K562 (cell line): ENCODE results near the gene ZBTB42. TPM values are rescaled to one million over a fixed set of nuclear protein-coding genes. Genes with fewer than 3 reads are reported as not detected.

Experiments used
- ATAC-seq: fragments of 200-7000 bp; cut with Tn5 transposase; 3 replicates; pipeline ENCODE4 v1.9.1; 2020; ENCODE audit warnings: moderate library complexity
- BruUV-seq: library from RNA; stranded (reverse); fragments of 400-500 nt; replicated peaks from 2 replicates; lab custom pipeline; 2021; lab: Mats Ljungman, UMichigan
- CTCF ChIA-PET: fragments of 300-600 bp; formaldehyde crosslinking; extraction: SDS; loops from one replicate; lab custom pipeline; 2021; ENCODE audit warnings: low intra/inter-chr PET ratio; lab: Yijun Ruan, JAX
- POLR2A ChIA-PET: fragments of 300-600, 350-650 bp; sonication (Branson Sonifier 250); formaldehyde crosslinking; extraction: SDS; loops from one replicate; lab custom pipeline; 2021; ENCODE audit warnings: antibody characterized with exemption, inconsistent platforms; lab: Yijun Ruan, JAX
- DNase-seq, 4 experiments: peaks; one replicate each; pipeline versions ENCODE4 v3.0.0 to v3.0.0-alpha.2; 2011 to 2018; ENCODE audit warnings: low spot score in 3 of 4, mixed read lengths in 3 of 4; ENCODE audit errors: extremely low read depth in 1 of 4
- FAIRE-seq: peaks from 2 replicates; lab custom pipeline; 2011; peaks lifted over from hg19 to GRCh38; lab: Jason Lieb, UNC
- H2AFZ ChIP-seq: 2 replicates; pipeline ENCODE4 v1.6.0; 2011; ENCODE audit warnings: low read depth, low read length, control low read depth, inconsistent platforms
- H3K27ac ChIP-seq: fragments of 200-600 bp; 3 replicates; pipeline ENCODE4 v1.8.0; 2011; ENCODE audit warnings: low read depth, mild to moderate bottlenecking, control low read depth, inconsistent platforms, low read length, moderate library complexity, mixed read lengths; ENCODE audit errors: extremely low read depth
- H3K27me3 ChIP-seq, 2 experiments: fragments of 300-600 bp in 1 of 2; 2 replicates in 1 of 2; 3 replicates in 1 of 2; pipeline versions ENCODE4 v1.6.0 to v1.8.0; 2011; ENCODE audit warnings: inconsistent platforms in 2 of 2, low read length in 2 of 2, mild to moderate bottlenecking in 1 of 2, mixed read lengths in 1 of 2, moderate library complexity in 1 of 2; ENCODE audit not compliant: control insufficient read depth in 2 of 2, insufficient read depth in 2 of 2
- H3K36me3 ChIP-seq: fragments of 300-600 bp; 3 replicates; pipeline ENCODE4 v1.8.0; 2011; ENCODE audit warnings: mild to moderate bottlenecking, low read length, inconsistent platforms; ENCODE audit not compliant: control insufficient read depth, insufficient read depth
- H3K4me1 ChIP-seq, 2 experiments: fragments of 200-600 bp in 1 of 2; replicated peaks in 1 of 2; 2 replicates in 1 of 2; 3 replicates in 1 of 2; pipeline versions ENCODE4 v1.5.1 to v1.8.0; 2011; ENCODE audit warnings: inconsistent platforms in 2 of 2, low read length in 2 of 2, mild to moderate bottlenecking in 1 of 2, mixed read lengths in 1 of 2, moderate library complexity in 1 of 2; ENCODE audit not compliant: control insufficient read depth in 2 of 2, insufficient read depth in 2 of 2
- H3K4me2 ChIP-seq: 2 replicates; pipeline ENCODE4 v1.6.1; 2011; ENCODE audit warnings: low read length, control low read depth, inconsistent platforms, mixed read lengths; ENCODE audit not compliant: insufficient read depth
- H3K4me3 ChIP-seq: fragments of 200-600 bp; sonication (generic), shearing (Covaris generic); 2 replicates; pipeline ENCODE4 v1.5.1; 2016; ENCODE audit warnings: control low read depth, inconsistent platforms
- H3K79me2 ChIP-seq: fragments of 200-600 bp; 3 replicates; pipeline ENCODE4 v1.8.0; 2011; ENCODE audit warnings: low read length, inconsistent platforms; ENCODE audit not compliant: control insufficient read depth, insufficient read depth
- H3K9ac ChIP-seq, 2 experiments: 2 replicates each; pipeline versions ENCODE4 v1.6.0 to v1.6.1; 2011; ENCODE audit warnings: low read depth in 2 of 2, low read length in 2 of 2, control low read depth in 1 of 2, inconsistent platforms in 1 of 2, mild to moderate bottlenecking in 1 of 2, mixed read lengths in 1 of 2; ENCODE audit not compliant: insufficient read depth in 1 of 2
- H3K9me1 ChIP-seq: one replicate; pipeline ENCODE4 v1.6.0; 2011; ENCODE audit warnings: inconsistent platforms, mild to moderate bottlenecking, low read length, moderate library complexity; ENCODE audit not compliant: control insufficient read depth, insufficient read depth
- H3K9me3 ChIP-seq: replicated peaks from 2 replicates; pipeline ENCODE4 v1.5.1; 2011; ENCODE audit warnings: low read depth, low read length, inconsistent platforms; ENCODE audit not compliant: control insufficient read depth, insufficient read depth
- H4K20me1 ChIP-seq: replicated peaks from 2 replicates; pipeline ENCODE4 v1.6.1; 2011; ENCODE audit warnings: low read length, inconsistent platforms, mixed read lengths; ENCODE audit not compliant: control insufficient read depth, insufficient read depth
- CBX8 ChIP-seq: fragments of 200-600 bp; sonication (generic); IDR thresholded peaks from 2 replicates; pipeline ENCODE4 v1.6.1; 2012; ENCODE audit warnings: borderline replicate concordance, mixed run types, low read depth, mild to moderate bottlenecking, moderate library complexity, mixed read lengths, low read length, control low read depth, inconsistent platforms; ENCODE audit not compliant: poor library complexity, severe bottlenecking; ENCODE audit errors: extremely low read depth
- NCOA2 ChIP-seq, 2 experiments: fragments of 450-650 bp; IDR thresholded peaks; 2 replicates each; pipeline ENCODE4 v1.6.1; 2018; ENCODE audit warnings: mild to moderate bottlenecking in 2 of 2, moderate library complexity in 1 of 2; ENCODE audit not compliant: partially characterized antibody in 2 of 2
- STAG1 ChIP-seq: sonication (generic); formaldehyde crosslinking; IDR thresholded peaks from 2 replicates; pipeline ENCODE4 v1.5.0; 2020; ENCODE audit warnings: missing genetic modification reagents, borderline replicate concordance
- ZFP36 ChIP-seq: fragments of 150-350 bp; IDR thresholded peaks from 2 replicates; pipeline ENCODE4 v1.6.1; 2018; ENCODE audit warnings: low read length, low read depth; ENCODE audit not compliant: partially characterized antibody
- WGBS: fragments of 100-300 bp; shearing (Covaris generic); methylation state at CpG from one replicate; pipeline ENCODE4 v1.1.6; 2016; ENCODE audit warnings: low coverage, mixed read lengths; ENCODE audit not compliant: insufficient coverage; ENCODE audit errors: missing lambda C conversion rate; 5-methylcytosine and 5-hydroxymethylcytosine counted together
- in situ Hi-C: fragments of 300-500 bp; cut with MboI; formaldehyde crosslinking; loops from 4 replicates; pipeline ENCODE4 v1.15.0; 2018; ENCODE audit warnings: inconsistent platforms, mixed read lengths
- intact Hi-C: fragments of 100-400 bp; cut with micrococcal nuclease; formaldehyde crosslinking; loops from 2 replicates; pipeline ENCODE4 v1.14.2; 2022
- polyA plus RNA-seq, 8 experiments: library from polyadenylated mRNA; depleted of rRNA in 4 of 8; stranded (reverse) in 5 of 8; unstranded in 3 of 8; fragments of >200 nt; fragmentation: Nextera tagmentation in 2 of 8; fragmentation: Illumina TruSeq in 1 of 8; extraction: Ambion mirVana in 2 of 8; extraction: Trizol in 1 of 8; gene quantifications; 2 replicates each; pipeline versions ENCODE4 v1.2.1 to v1.2.3, GENCODE V29; 2011 to 2014; ENCODE audit warnings: inconsistent platforms in 1 of 8, missing spikeins in 1 of 8
- total RNA-seq, 7 experiments: library from RNA; depleted of rRNA in 6 of 7; stranded (reverse); fragments of >200 nt in 6 of 7; fragmentation: Illumina TruSeq in 2 of 7; extraction: Trizol in 2 of 7; gene quantifications; 2 replicates each; pipeline versions ENCODE4 v1.2.1 to v1.2.3, GENCODE V29; 2011 to 2021; ENCODE audit warnings: low replicate concordance in 1 of 7
- TF ChIP-seq, protein P1 (sequence below), 2 experiments: fragments of 450-650 bp in 1 of 2; sonication (generic) in 1 of 2; formaldehyde crosslinking; conservative IDR thresholded peaks; 2 replicates each; pipeline versions ENCODE4 v1.4.0 to v1.8.1; 2020 to 2022; ENCODE audit warnings: mild to moderate bottlenecking in 1 of 2, missing genetic modification reagents in 1 of 2
- TF ChIP-seq, protein P2 (sequence below): fragments of 250-450 bp; sonication (Bioruptor Pico); IDR thresholded peaks from 2 replicates; pipeline ENCODE4 v1.8.0; 2022; ENCODE audit warnings: inconsistent platforms, mild to moderate bottlenecking, moderate library complexity, borderline replicate concordance

ZBTB42 gene
- total and polyA plus RNA-seq, 9 of the 15 experiments (the other 6 are each of a cell fraction or from before 2014, with no cell fraction given), result 0.03 to 8.5 (median 2.4) TPM

DNA sequence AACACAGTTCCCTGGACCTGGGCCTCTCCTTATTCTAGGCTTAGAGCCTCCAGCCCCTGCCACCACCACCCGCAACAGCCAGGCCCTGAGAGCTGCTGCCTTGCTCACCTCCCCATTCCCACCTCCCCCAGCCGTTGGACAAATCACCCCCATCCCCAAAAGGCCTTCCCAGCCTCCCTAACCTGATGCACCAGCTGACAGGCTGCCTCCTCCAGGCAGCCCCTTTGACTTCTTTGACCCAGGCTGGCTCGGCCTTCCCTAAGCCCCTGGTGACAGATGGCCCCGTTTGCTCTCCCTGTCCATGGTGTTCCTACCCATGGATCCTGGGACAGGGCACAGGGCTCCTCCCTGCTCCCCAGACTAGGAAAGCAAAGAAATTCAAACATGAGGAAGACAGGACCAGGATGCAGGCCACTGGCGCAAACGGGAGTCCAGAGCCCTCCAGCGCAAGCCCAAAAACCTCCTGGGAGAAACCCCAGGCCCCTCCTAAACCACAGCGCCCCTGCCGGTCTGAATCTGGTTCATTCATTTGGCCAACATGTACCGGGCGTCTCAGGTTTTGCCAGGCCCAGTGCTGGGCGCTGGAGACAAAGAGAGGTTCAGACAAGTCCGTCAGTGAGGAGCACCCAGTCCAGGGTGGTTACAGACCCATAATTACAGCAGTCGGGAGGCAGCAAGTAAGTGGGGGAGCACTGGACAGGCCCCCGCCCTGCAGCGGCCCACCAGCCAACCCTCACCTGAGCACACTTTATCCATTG lies 7.8 kb upstream of the ZBTB42 start:
- WGBS, result 83% methylated on average over 7 of the region's 16 CpGs
- intact Hi-C loops, result no loop called here
- CTCF ChIA-PET, result no interaction called here
- H3K4me3 ChIP-seq, result no peak overlapping the region; the same call in 1 of the 2 replicates
- no TSS peak for BruUV-seq
- H3K27ac ChIP-seq, result no peak overlapping the region
- H3K36me3 ChIP-seq, result peaks cover 47% of the 10 kb centered on the region; the same call in 1 of the 3 replicates
- POLR2A ChIA-PET, result interaction anchor here (0.6 kb wide), 1 partner anchor 94 kb away, joined by 3 read pairs; no protein-coding TSS in a partner anchor
- FAIRE-seq, result no peak
- H3K9me1 ChIP-seq, result no peaks in the 10 kb centered on the region
- H3K4me2 ChIP-seq, result peak overlapping the region; percentile 79; the same call in 1 of the 2 replicates
- TF ChIP-seq, protein P1, sequence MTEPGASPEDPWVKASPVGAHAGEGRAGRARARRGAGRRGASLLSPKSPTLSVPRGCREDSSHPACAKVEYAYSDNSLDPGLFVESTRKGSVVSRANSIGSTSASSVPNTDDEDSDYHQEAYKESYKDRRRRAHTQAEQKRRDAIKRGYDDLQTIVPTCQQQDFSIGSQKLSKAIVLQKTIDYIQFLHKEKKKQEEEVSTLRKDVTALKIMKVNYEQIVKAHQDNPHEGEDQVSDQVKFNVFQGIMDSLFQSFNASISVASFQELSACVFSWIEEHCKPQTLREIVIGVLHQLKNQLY (CRISPR knock-in tag; conservative IDR thresholded peaks at IDR 0.05), result no peak
- TF ChIP-seq CBX8 (no peak), STAG1 (CRISPR knock-in tag) (no peak), ZFP36 (peak; percentile 66), NCOA2 (IDR thresholded peaks at IDR 0.05; ENCODE audit: partially characterized antibody in 2 of 2) (no peak)
- TF ChIP-seq, protein P2, sequence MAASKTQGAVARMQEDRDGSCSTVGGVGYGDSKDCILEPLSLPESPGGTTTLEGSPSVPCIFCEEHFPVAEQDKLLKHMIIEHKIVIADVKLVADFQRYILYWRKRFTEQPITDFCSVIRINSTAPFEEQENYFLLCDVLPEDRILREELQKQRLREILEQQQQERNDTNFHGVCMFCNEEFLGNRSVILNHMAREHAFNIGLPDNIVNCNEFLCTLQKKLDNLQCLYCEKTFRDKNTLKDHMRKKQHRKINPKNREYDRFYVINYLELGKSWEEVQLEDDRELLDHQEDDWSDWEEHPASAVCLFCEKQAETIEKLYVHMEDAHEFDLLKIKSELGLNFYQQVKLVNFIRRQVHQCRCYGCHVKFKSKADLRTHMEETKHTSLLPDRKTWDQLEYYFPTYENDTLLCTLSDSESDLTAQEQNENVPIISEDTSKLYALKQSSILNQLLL, result no peak
- TF ChIP-seq, all 486 proteins: peak for 1
- ATAC-seq, result no peak
- H4K20me1 ChIP-seq, result peaks cover 12% of the 10 kb centered on the region; the same call in 1 of the 2 replicates
- no peaks in the 10 kb centered on the region for H3K27me3 ChIP-seq
- in situ Hi-C loops, result no loop called here
- no peak for DNase-seq
- H3K79me2 ChIP-seq, result peaks cover 54% of the 10 kb centered on the region
- no peaks in the 10 kb centered on the region for H3K9me3 ChIP-seq
- no peak overlapping the region for H2AFZ ChIP-seq
- peak overlapping the region in 1 of 2 experiments; percentile 78; a peak in 2 of 4 replicates for H3K9ac ChIP-seq
- peaks cover 32 to 89% of the 10 kb centered on the region in 2 experiments for H3K4me1 ChIP-seq
